Activated CD4-positive, alpha-beta T cell treated with anti-CD3 and anti-CD28 coated beads, Interleukin-2, amount 50 U/mL, for 48 hours (primary cell): ENCODE results near the gene TSHZ3.

ENCODE experiments used
- DNase-seq, 2 experiments: peaks; one replicate each; pipeline ENCODE4 v3.0.0-alpha.2; 2020

TSHZ3 gene, protein sequence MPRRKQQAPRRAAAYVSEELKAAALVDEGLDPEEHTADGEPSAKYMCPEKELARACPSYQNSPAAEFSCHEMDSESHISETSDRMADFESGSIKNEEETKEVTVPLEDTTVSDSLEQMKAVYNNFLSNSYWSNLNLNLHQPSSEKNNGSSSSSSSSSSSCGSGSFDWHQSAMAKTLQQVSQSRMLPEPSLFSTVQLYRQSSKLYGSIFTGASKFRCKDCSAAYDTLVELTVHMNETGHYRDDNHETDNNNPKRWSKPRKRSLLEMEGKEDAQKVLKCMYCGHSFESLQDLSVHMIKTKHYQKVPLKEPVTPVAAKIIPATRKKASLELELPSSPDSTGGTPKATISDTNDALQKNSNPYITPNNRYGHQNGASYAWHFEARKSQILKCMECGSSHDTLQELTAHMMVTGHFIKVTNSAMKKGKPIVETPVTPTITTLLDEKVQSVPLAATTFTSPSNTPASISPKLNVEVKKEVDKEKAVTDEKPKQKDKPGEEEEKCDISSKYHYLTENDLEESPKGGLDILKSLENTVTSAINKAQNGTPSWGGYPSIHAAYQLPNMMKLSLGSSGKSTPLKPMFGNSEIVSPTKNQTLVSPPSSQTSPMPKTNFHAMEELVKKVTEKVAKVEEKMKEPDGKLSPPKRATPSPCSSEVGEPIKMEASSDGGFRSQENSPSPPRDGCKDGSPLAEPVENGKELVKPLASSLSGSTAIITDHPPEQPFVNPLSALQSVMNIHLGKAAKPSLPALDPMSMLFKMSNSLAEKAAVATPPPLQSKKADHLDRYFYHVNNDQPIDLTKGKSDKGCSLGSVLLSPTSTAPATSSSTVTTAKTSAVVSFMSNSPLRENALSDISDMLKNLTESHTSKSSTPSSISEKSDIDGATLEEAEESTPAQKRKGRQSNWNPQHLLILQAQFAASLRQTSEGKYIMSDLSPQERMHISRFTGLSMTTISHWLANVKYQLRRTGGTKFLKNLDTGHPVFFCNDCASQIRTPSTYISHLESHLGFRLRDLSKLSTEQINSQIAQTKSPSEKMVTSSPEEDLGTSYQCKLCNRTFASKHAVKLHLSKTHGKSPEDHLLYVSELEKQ

GRCh38 chr19:31349160-31349881, at the start of gene TSHZ3:
TSS of gene TSHZ3 (minus strand) at chr19:31349436. CDS start at chr19:31349219, 217 bp downstream.
- DNase-seq, result peak; percentile 52 to 59

DNA sequence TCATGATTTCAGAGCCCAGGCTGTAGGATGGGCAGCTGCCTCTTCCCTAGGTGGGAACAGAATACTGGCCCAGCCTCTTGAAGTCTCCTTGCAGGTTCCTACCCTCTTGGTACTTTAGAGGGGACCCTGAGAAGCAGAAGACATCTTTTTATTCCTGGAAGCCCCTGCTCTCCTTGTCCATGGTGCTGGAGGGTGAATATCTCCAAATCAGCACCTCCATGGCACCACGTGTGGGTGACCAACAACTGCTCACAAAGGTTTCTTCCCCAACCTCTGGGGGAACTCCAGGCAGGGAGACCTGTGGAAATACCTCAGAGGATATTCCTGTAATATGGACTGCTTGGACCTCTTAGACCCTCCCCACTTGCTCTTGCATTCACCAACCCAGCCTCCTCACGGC, 48.1 kb upstream of the TSHZ3 start:
- no peak for DNase-seq

DNA sequence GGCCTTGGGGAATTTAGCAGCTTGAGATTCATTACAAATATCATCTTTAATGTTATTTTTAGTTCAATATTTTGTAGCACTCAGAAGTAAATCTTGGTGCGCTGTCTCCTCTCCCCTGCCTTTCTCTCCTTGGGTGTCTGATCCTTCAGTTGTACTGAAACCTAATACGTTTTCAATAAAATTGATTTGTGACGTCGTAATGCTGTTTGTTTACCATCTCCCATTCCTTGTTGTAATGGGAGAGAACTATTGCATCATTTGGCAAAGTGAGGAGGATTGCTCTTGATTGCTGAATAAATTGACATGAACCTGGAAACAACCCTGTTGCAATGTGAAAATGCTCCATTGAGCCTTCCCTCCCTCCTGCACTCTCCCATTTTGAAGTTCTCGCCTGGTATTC, 43.2 kb upstream of the TSHZ3 start:
- no peak for DNase-seq

- no peak for DNase-seq
These were observed 42.3 kb upstream of the TSHZ3 start for GRCh38 chr19:31391518-31391917.

GRCh38 chr19:31390711-31391110, 41.5 kb upstream of the TSHZ3 start:
- DNase-seq, result no peak

DNA sequence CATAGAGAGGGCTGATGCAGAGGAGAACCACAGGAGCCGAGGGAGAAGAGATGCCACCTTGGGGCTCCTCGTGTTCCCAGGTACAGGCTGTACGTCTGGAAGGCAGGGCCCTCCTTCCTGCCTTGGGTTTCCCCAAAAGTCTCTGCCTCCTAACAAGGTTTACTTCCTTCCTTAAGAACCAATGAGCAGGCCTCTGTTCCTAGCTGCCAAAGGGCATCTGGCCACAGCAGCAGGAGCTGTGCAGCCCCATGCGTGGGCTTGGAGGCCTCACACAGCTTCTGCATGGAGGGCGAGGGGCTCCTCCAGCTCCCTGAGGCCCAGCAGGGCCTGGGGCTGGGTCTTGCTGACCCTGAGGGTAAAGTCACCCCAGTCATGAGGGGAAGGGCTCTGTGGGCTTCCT, 40.6 kb upstream of the TSHZ3 start:
- no peak for DNase-seq

- DNase-seq, result no peak
These were observed 38.6 kb upstream of the TSHZ3 start for GRCh38 chr19:31387717-31388301.

DNA sequence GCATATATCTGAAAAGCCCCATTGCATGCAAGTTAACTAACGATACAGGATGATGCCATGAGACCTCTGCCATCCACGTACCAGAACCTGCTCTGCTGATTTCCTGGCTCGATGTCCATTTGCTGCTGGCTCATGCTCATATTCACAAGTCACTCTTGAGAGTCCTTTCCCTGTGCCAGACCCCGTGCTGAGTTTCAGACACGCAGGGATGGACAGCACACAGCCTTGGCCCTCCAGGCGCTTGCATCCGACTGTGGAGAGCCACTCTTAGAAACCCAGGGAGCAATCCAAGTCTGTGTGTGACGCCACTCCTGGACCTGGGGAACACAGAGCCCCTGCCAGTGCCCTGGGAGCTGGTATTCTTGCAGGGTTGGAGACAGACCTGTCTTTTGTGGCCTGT, 37.6 kb upstream of the TSHZ3 start:
- DNase-seq, result no peak

GRCh38 chr19:31385744-31386143, 36.5 kb upstream of the TSHZ3 start:
- DNase-seq, result no peak

- DNase-seq, result no peak
These were observed 34.3 kb upstream of the TSHZ3 start for GRCh38 chr19:31383553-31383952.

DNA sequence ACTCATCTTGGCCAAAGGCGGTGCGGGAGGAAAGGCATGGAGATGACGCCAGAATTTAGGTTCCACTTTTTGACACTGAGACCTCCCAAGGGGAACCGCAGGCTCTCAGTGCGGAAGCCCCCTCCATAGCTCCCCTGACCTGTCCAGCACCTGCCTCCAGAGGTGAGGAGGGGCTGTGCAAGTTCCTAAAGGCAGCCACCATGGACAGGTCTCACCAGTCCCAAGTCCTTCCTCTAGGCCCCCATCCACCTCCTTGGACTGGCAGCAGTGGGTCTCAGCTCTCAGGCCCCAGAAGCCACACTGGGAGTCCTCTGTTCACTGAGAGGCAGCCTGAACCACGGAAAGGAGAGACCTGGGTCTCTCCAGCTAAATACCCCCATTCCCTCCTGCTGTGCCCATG, 31.6 kb upstream of the TSHZ3 start:
- DNase-seq, result no peak

DNA sequence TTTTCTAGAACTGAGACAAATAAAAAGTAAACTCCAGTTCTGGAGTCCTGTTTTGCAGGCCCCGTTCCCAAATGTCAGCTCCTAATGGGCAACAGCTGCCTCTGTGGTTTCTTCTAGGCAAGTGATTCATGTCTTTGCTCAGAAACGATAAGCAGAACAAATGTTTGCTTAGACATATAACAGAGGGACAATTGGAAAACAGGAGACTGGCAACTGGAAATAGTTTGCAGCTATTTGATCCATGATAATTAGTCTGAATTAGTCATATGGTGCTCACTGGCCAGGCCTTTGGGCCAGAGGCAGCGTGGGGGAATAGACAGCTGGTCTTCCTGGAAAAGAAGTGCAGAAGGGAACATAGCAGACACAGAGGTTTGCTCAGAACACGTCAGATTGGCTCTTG, 29.2 kb upstream of the TSHZ3 start:
- no peak for DNase-seq

DNA sequence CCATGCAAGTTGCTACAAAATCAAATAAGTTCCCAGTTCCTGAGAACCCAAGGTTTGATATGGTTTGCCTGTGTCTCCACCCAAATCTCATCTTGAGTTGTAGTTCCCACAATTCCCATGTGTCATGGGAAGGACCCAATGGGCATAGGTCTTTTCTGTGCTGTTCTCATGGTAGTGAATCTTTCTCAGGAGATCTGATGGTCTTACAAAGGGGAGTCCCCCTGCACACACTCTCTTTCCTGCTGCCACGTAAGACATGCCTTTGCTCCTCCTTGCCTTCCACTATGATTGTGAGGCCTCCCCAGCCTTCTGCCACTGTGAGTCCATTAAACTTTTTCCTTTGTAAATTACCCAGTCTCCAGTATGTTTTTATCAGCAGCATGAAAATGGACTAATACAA, 28.5 kb upstream of the TSHZ3 start:
- no peak for DNase-seq

DNA sequence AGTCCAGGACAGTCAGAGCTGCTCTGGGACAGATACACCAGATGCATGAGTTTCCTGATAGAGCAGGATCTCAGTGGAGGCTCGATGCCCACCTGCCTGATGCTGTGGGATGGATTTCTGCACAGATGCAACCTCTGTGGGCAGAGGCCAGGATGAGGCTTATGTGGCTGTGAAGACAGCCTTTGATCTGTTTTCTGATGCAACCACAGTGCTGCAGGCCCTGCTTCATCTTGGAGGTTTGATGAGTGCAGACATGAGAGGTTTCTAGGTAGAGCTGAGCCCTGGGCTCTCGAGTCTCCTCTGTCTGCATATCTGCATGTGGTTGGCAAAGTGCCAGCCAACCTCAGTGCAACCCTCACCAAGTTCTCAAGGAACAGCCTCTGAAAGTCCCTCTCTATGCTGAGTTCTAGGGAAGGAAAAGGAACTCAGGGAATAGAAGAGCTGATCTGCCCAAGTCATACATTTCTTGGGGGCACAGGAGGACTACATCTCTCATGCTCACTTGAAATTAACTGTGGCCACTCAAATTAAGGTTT, 23.1 kb upstream of the TSHZ3 start:
- DNase-seq, result no peak

DNA sequence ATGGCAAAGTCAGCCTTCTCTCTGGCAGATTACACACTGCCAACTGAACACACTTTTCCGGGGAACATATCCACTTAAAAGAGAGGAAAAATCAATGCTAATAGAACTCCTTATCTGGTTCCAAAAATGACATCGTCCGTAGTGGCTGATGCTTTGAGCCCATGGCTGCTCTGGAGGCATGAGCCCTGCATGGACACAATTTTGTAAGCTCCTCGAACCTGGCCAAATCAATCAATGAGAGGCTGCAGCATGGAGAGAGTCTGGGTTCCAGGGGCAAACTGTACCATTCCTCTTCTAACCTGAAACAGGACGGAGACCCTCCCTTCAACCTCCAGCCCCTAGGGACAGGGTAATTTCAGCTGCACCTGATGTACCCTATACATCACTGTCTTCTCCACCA, 21.0 kb upstream of the TSHZ3 start:
- no peak for DNase-seq

DNA sequence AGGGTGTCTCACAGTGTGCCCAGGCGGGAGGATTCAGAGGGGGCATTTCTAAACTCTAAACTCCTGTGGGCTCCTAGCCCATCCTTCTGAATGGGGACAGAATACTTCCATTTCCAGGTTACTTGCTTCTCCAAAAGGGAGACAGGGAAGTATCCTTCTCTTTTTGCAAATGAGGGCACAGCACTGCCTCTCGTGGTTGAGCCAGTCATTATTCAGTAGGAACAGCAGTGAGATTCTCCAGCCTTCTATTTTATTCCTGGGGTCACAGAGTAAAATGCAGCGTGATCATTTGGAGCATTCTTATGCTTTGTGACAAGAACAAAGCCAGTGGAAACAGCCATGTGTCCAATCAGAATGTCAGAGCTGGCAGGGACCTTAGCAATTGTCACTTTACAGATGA, 15.7 kb upstream of the TSHZ3 start:
- DNase-seq, result no peak

DNA sequence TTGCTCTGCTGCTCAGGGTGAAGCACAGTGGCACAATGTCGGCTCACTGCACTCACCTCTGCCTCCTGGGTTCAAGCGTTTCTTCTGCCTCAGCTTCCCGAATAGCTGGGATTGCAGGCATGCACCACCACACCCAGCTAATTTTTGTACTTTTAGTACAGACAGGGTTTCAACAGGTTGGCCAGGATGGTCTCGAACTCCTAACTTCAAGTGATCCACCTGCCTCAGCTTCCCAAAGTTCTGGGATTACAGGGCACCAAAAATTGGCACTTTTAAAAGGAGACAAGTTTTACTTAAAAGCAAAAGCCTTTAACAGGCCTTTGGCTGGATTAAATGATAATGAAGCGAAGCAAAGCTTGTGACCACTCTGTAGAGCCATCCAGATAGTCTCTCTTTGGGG, 12.5 kb upstream of the TSHZ3 start:
- no peak for DNase-seq

DNA sequence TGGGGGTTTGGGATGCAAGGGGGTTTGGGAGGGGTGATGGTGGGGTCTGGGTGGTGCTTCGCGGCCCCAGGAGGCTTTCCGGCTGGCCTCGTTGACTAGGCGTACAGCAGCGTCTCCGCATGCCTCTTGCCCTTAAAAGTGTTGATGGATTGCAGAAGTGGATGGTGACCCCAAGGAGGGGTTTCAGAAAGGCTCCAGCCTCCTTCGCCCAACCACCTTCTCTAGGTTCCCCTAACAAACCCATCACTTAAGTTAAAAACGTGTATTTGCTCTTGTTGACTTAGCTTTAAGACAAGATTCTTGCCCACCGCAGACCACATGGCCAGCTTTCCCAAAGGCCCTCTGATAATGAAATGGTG, 8.1 kb upstream of the TSHZ3 start:
- DNase-seq, result no peak

GRCh38 chr19:31356587-31357314, 7.5 kb upstream of the TSHZ3 start:
- peak; percentile 71 to 76 for DNase-seq

GRCh38 chr19:31355665-31356289, 6.5 kb upstream of the TSHZ3 start:
- DNase-seq, result no peak
